ENCODE results near the gene GOLGA6C. TPM values are rescaled to one million over a fixed set of nuclear protein-coding genes. Genes with fewer than 3 reads are reported as not detected.
"Not testable (repeated sequence)": the region's sequence is repeated elsewhere in the genome, so short reads cannot be mapped to it uniquely, and the experiment has no call there.

Gene GOLGA6C
- total and polyA plus RNA-seq, 8 donors, result not detected

GRCh38 chr15:75223688-75224087, 34.4 kb upstream of the GOLGA6C start:
- intact Hi-C loops (cut with DNase I; ENCODE audit: low total_unique reads), result no loop called here
- Histone ChIP-seq H3K27me3 (peaks cover 0 to 11% (median 0%) of the 10 kb centered on the region in 3 donors), H3K36me3 (no peaks in the 10 kb centered on the region), H3K4me1 (peaks cover 0 to 9% (median 0%) of the 10 kb centered on the region in 4 donors), H3K9me3 (no peaks in the 10 kb centered on the region), H3K4me3 (no peak overlapping the region), H3K27ac (no peak overlapping the region)
- DNase-seq, result no peak
- TF ChIP-seq CTCF (IDR thresholded peaks at IDR 0.05) (no peak), POLR2AphosphoS5 (IDR thresholded peaks at IDR 0.05) (no peak), EP300 (IDR thresholded peaks at IDR 0.05) (no peak), POLR2A (IDR thresholded peaks at IDR 0.05) (no peak)
- WGBS, 5 donors, result 85 to 96% (median 92%) methylated on average over 3 to 6 of the region's 6 CpGs

- H3K36me3 ChIP-seq, result no peaks in the 10 kb centered on the region
- WGBS, 5 donors, result 57 to 72% (median 62%) methylated on average over 11 to 12 of the region's 12 CpGs
- no peak for DNase-seq
- H3K27me3 ChIP-seq, result peaks cover 0 to 16% (median 0%) of the 10 kb centered on the region in 3 donors
- H3K4me3 ChIP-seq, result no peak overlapping the region
- no peaks in the 10 kb centered on the region for H3K9me3 ChIP-seq
- no peak overlapping the region for H3K27ac ChIP-seq
- H3K4me1 ChIP-seq, result peaks cover 0 to 4% (median 0%) of the 10 kb centered on the region in 4 donors
- TF ChIP-seq EP300 (IDR thresholded peaks at IDR 0.05) (no peak), POLR2AphosphoS5 (IDR thresholded peaks at IDR 0.05) (no peak), CTCF (IDR thresholded peaks at IDR 0.05) (no peak), POLR2A (IDR thresholded peaks at IDR 0.05) (no peak)
- intact Hi-C loops (cut with DNase I; ENCODE audit: low total_unique reads), result no loop called here
Observed at GRCh38 chr15:75224281-75224680, 33.9 kb upstream of the GOLGA6C start.

GRCh38 chr15:75225102-75225836, 32.9 kb upstream of the GOLGA6C start:
- H3K27me3 ChIP-seq, result peaks cover 0 to 22% (median 0%) of the 10 kb centered on the region in 3 donors
- H3K4me1 ChIP-seq; H3K27ac ChIP-seq; H3K4me3 ChIP-seq; DNase-seq; intact Hi-C loops (cut with DNase I; ENCODE audit: low total_unique reads); H3K36me3 ChIP-seq; H3K9me3 ChIP-seq: not testable (repeated sequence)
- WGBS, 5 donors, result 48 to 72% (median 64%) methylated on average over 5 to 10 of the region's 10 CpGs

GRCh38 chr15:75225951-75226732, 32.0 kb upstream of the GOLGA6C start:
- no peak overlapping the region for H3K4me3 ChIP-seq
- TF ChIP-seq POLR2AphosphoS5 (IDR thresholded peaks at IDR 0.05), result no peak
- TF ChIP-seq EP300 (IDR thresholded peaks at IDR 0.05), result no peak
- no peak for TF ChIP-seq POLR2A (IDR thresholded peaks at IDR 0.05)
- TF ChIP-seq CTCF (IDR thresholded peaks at IDR 0.05), result no peak
- peaks cover 0 to 22% (median 0%) of the 10 kb centered on the region in 3 donors for H3K27me3 ChIP-seq
- H3K4me1 ChIP-seq, result no peaks in the 10 kb centered on the region
- intact Hi-C loops (cut with DNase I; ENCODE audit: low total_unique reads), result no loop called here
- no peaks in the 10 kb centered on the region for H3K9me3 ChIP-seq
- H3K27ac ChIP-seq, result no peak overlapping the region
- H3K36me3 ChIP-seq, result no peaks in the 10 kb centered on the region
- WGBS, 5 donors, result 85 to 92% (median 90%) methylated on average over 12 to 16 of the region's 16 CpGs
- DNase-seq, result no peak

- H3K4me3 ChIP-seq; H3K36me3 ChIP-seq; H3K9me3 ChIP-seq; H3K27ac ChIP-seq; DNase-seq; intact Hi-C loops (cut with DNase I; ENCODE audit: low total_unique reads); H3K4me1 ChIP-seq: not testable (repeated sequence)
- 79 to 86% (median 83%) methylated on average over 7 of the region's 7 CpGs for WGBS, 5 donors
- H3K27me3 ChIP-seq, result peaks cover 0 to 32% (median 0%) of the 10 kb centered on the region in 3 donors
Observed at GRCh38 chr15:75227112-75227511, 31.0 kb upstream of the GOLGA6C start.
